HK-2 (cell line): ENCODE measurements around the gene IRF5.
"Not testable (repeated sequence)": the region's sequence is repeated elsewhere in the genome, so short reads cannot be mapped to it uniquely, and the experiment has no call there.

Experiments used
- DNase-seq: peaks from one replicate; pipeline ENCODE4 v3.0.0-alpha.2; 2018; ENCODE audit not compliant: unreplicated experiment

Gene IRF5

GRCh38 chr7:128938544-128939074, 882 bp downstream of the IRF5 start:
- DNase-seq = peak; percentile 43

- no peak for DNase-seq
Measured at GRCh38 chr7:128939075-128939860, 1.5 kb downstream of the IRF5 start.

GRCh38 chr7:128939861-128940410, 2.2 kb downstream of the IRF5 start:
- DNase-seq = no peak

GRCh38 chr7:128940494-128941322, 3.0 kb downstream of the IRF5 start:
- no peak for DNase-seq

GRCh38 chr7:128941323-128941890, 3.7 kb downstream of the IRF5 start:
- DNase-seq = no peak

GRCh38 chr7:128941946-128942526, 4.3 kb downstream of the IRF5 start:
- DNase-seq = no peak

GRCh38 chr7:128943251-128943650, 5.5 kb downstream of the IRF5 start:
- DNase-seq = not testable (repeated sequence)

- no peak for DNase-seq
Measured at GRCh38 chr7:128944487-128945236, 6.9 kb downstream of the IRF5 start.

- no peak for DNase-seq
Measured at GRCh38 chr7:128945668-128946366, 8.1 kb downstream of the IRF5 start.

- DNase-seq = no peak
Measured at GRCh38 chr7:128946936-128947830, 9.5 kb downstream of the IRF5 start.

- DNase-seq = no peak
Measured at GRCh38 chr7:128947854-128948253, 10.1 kb downstream of the IRF5 start.

GRCh38 chr7:128948312-128948973, 10.7 kb downstream of the IRF5 start:
- no peak for DNase-seq

- no peak for DNase-seq
Measured at GRCh38 chr7:128948976-128949760, 11.4 kb downstream of the IRF5 start.

GRCh38 chr7:128951296-128951695, 13.6 kb downstream of the IRF5 start:
- DNase-seq = no peak

GRCh38 chr7:128954150-128954549, 16.4 kb downstream of the IRF5 start:
- no peak for DNase-seq

- no peak for DNase-seq
Measured at GRCh38 chr7:128954830-128955802, 17.4 kb downstream of the IRF5 start.

GRCh38 chr7:128955981-128956380, 18.3 kb downstream of the IRF5 start:
- DNase-seq = no peak
